OCI-LY1 (cell line): ENCODE data around the gene KCTD8.

Experiments
- CTCF ChIP-seq: fragments of 200-600 bp; sonication (generic), shearing (Covaris generic); IDR thresholded peaks from 2 replicates; pipeline ENCODE4 v1.5.1; 2017; ENCODE audit warnings: mild to moderate bottlenecking, antibody characterized with exemption, low read length, moderate library complexity, mixed read lengths
- EZH2 ChIP-seq: fragments of 200-600 bp; sonication (generic), shearing (Covaris generic); IDR thresholded peaks from 2 replicates; pipeline ENCODE4 v1.8.0; 2017; ENCODE audit warnings: borderline replicate concordance, mixed run types, mild to moderate bottlenecking, antibody characterized with exemption, low read length, moderate library complexity, mixed read lengths

GRCh38 chr4:44493924-44494323 is 45.3 kb upstream of the KCTD8 start:
- TF ChIP-seq EZH2 = no peak
- peak; percentile 27; the same call in 1 of the 2 replicates for TF ChIP-seq CTCF
